NCI-H1436 (cell line): ENCODE results near the gene IRX3.
"Not testable (repeated sequence)": the region's sequence is repeated elsewhere in the genome, so short reads cannot be mapped to it uniquely, and the experiment has no call there.

Experiments
- DNase-seq: peaks from one replicate; lab custom pipeline; 2025; lab: John Stamatoyannopoulos, UW

Gene IRX3

GRCh38 chr16:54275956-54276355 lies 10.6 kb downstream of the IRX3 start:
- no peak for DNase-seq

DNA sequence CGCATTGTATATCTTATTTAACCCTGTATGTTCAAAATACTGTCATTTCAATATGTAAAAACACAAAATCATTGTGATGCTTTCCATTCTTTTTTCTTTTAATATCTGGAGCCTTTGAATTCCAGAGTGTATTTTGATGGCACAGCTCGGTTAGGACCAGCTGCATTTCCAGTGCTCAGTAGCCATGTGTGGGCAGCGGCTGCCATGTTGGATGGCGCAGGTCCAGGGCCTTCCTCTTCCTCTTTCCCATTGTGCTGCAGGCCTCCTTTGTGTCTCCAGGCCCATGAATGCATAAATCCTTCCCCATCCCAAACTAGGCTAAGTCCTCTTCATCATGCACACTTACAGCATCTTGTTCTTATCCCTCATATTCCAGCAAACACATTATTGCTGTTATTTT lies 13.0 kb downstream of the IRX3 start:
- no peak for DNase-seq

DNA sequence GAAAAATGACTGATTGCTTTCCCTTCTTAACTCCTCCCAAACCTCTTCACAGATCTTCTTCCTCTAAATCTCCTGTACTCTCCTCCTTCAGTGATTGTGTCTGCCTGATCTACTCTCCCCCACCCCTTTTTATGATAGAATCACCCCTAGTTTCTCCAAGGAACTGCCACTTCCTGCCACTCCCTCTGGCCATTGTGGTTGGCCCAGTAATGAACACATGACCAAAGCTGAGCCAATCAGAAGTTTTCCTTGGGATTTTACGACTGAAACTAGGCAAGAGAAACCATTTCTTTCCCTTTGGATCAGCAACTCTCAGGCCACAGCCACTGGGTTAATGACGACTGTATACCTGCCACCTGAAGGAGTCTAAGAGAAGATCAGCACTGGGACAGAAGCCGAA lies 15.9 kb downstream of the IRX3 start:
- no peak for DNase-seq

DNA sequence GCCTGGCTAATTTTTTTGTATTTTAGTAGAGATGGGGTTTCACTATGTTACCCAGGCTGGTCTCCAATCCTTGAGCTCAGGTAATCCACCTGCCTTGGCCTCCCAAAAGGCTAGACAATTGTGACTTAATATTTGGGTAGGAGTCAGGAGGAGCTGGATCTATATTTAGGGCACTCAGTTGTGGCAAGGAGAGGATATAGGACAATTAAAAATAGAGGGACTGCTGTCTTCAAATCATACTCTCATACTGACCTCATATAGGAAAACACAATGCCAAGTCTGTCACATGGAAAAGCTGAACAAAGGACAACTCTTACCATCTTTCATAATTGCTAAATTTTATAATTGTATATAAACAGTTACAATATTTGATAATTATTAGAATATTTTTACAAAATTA lies 17.1 kb downstream of the IRX3 start:
- DNase-seq, result no peak

DNA sequence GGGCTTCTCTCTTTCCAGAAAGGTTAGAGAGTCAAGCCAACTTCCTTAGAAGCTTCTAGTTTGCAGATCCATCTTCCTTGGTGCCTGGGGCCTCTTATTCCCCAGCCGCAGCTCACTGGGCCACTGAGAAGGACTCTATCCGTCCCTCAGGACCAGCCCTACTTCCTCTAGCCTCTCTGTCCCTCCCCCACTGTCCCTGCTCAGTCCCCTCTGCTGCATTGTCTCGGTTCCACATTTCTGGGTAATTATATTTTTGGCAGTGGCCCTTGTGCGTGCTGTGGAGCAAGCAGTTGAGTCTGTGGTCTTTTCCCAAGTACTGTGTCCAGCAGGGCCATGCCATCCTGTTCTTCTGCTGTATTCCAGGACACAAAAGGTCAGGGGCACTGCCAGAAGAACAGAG lies 17.8 kb downstream of the IRX3 start:
- no peak for DNase-seq

- DNase-seq, result no peak
Observed at GRCh38 chr16:54268340-54268739, 18.2 kb downstream of the IRX3 start.

GRCh38 chr16:54266363-54266955 lies 20.1 kb downstream of the IRX3 start:
- no peak for DNase-seq

DNA sequence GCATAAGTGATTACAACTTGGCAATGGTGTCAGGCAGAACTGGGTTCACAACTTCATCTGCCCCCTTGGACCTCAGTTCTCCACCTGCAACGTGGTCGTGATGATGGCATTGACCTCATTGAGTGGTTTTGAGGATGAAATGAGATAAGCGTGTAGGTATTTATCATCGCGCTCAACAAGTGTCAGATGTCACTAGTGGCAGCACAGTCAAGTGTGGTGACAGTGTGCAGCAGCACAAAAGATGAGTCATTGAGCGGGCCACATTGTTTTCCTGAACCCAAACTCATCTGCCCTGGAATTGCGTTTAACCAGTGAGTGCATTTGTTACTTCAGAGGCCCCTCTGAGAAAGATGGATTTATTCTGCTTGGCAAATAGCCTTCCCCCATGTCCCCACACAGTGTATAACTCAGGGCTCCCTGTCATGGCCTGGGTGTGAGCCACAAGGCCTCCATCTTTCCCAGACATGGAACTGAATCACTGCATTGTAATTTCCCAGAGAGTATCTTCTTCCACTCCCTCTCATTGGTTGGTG lies 20.9 kb downstream of the IRX3 start:
- no peak for DNase-seq

DNA sequence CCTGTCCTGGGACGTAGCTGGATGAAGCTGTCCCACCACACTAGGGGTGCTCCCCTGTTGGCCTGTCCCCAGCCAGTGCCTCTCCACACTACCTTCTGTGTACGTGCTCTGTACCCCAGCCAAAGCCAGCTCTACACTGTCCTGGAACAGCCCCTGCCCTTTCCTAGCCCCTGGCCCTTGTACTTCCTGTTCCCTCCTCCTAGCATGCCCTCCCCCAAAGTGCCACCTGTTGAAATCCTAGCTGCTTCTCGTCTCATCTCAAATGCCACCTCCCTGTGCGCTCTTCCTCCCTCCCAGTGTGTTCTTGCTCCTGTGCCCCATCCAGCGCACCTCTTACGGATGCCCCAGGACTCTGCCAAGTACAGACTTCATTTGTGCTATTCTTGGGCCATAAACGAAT lies 33.5 kb downstream of the IRX3 start:
- no peak for DNase-seq

DNA sequence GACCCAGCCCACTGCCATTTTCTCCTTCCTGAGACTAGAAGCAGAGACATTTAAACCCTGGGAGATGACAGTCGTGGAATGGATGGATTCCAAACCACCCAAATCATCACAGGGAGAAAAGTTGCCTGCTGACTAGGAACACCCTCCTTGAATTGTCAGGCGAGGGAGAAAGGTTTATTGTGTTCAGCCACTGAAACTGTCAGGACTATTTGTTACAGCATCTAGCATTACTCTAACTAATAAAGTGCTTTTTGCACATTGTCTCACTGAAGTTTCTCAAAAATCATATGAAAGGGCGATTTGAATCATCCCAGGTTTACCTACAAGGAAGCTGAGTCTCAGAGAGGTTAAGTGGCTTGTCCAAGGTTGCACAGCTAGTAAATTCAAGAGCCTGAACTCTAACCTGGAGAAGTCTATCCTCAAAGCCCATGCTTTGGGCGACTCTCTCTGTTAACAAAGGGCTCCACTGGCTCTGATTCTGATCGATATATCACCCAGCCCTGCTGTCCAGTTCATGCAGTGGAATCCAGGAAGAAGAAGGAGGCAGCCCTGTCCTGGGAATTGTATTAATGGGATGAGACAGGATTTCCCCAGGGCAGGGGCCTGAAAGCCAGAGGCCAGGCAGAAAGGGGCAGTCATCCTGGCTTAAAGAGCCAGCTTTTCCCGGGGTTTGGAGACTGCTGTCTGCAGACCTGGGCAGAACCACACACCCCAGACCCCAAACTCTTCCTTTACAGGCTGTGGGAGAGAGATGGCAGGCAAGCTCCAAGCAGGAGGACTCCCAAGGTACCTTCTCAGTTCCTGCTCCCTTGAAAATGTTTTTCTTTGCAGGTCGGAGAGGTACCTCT lies 37.5 kb downstream of the IRX3 start:
- no peak for DNase-seq

DNA sequence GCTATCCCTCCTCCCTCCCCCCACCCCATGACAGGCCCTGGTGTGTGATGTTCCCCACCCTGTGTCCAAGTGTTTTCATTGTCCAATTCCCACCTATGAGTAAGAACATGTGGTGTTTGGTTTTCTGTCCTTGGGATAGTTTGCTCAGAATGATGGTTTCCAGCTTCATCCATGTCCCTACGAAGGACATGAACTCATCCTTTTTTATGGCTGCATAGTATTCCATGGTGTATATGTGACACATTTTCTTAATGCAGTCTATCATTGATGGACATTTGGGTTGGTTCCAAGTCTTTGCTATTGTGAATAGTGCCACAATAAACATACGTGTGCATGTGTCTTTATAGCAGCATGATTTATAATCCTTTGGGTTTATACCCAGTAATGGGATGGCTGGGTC lies 38.9 kb downstream of the IRX3 start:
- DNase-seq, result not testable (repeated sequence)

GRCh38 chr16:54246454-54246821 lies 40.1 kb downstream of the IRX3 start:
- no peak for DNase-seq

GRCh38 chr16:54245788-54246453 lies 40.7 kb downstream of the IRX3 start:
- no peak for DNase-seq

DNA sequence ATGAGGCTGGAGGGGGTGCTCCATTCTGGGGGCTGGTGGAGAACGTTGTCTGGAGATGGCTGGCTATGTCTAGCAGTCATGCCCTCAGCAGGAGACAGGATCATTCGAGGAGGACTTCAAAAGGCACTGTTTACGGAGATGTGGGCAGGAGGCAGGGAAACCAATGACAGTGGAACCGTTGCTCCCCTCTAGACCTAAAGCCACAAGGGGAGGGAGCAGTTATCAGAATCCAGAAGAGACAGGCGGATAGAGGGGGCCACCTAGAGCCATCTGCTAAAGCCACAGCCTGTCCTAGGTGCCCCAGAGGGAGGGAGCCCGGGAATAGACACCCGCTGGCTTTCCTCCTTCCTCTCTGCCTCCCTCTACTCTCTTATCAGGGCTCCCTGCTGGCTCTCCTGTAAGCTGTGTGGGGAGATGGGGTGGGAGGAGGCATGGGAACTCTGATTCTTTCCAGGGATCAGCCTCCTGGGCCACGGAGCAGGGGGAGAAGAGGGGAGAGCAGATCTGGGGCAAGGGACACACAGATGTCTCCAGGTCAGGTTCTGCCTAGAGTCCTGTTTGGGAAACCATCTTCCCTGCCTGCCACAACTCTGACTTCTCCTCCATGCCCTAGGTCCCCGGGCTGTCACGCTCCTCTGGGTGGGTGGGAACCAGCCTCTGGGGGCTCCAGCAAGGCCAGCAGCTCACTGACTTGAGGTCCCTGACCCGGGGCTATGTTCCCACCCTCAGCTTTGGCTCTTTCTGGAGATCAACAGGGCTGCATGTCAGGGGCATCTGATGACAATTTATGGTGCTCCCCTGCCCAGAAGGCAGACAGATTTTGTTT lies 42.3 kb downstream of the IRX3 start:
- no peak for DNase-seq

DNA sequence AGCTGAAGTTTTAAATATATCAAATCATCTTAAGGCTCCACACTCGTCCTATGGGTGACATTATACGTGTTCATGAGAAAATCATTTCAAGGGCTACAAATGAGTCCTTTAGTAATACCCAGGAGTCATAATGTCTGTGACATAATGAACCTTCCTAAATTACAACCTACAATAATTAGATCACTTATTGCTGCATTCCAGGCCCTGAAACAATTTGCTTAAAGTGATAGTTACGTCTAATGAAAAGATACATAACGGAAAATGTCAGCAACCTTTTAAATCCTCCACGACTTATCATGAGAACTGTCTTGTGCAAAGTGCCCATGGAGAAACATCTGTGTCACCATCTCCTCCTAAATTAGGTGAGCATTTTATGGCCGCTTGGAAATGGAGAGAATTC lies 43.4 kb downstream of the IRX3 start:
- DNase-seq, result peak; percentile 4

DNA sequence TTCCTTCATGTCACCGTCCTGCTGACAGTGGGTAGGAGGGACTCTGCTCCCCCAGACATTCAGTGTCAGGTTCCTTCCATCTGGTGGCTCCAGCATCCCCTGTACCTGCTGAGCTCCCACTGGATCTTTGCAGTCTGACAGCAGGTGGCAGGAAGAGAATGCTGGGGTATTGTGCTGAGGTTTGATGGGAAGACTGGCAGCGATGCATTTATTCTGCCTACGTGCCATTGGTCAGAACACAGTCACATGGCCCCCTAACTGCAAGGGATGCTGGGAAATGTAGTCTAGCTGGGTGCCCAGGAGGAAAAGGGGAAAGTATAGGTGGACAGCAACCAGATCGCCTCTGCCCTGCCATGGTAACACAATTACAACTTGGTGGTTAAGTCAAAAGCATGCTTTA lies 44.4 kb downstream of the IRX3 start:
- peak; percentile 34 for DNase-seq

DNA sequence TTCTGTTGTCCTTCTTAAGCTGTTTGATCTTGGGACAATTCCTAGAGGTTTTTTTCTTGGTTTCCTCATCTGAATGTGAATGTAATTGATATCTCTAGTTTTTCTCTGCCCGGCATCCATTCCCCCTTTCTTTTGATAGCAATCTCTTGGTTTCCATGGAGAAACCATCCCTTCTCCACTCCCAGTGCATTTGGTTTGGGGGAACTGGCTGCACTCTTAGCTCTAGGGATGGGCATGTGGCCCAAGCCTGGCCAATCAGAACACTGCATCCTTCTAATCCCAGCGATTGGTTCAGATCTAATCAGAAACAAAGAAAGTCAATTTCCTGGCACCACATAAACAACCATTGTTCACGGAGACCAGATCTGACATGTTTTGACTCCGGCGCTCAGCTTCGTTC lies 45.1 kb downstream of the IRX3 start:
- DNase-seq, result no peak

GRCh38 chr16:54240271-54241129 lies 46.1 kb downstream of the IRX3 start:
- no peak for DNase-seq

- no peak for DNase-seq
Observed at GRCh38 chr16:54239456-54239855, 47.1 kb downstream of the IRX3 start.

DNA sequence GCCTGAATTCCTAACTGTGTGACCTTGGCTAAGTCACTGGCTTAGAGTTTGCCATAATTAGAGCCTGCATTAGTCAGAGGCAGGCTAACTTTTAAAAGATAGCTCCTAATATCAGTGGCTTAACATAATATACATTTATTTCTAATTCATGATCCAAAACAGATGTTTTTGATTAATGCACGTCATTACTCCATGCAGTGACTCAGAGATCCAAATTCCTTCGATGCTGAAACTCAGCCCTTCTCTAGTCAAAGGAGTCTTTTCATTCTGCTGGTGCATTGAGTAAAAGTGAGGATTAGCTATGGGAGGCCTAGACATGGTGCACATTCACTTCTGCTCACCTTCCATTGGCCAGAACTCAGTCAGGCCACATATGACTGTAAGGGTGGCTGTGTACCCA lies 49.8 kb downstream of the IRX3 start:
- no peak for DNase-seq

- no peak for DNase-seq
Observed at GRCh38 chr16:54233615-54234014, 53.0 kb downstream of the IRX3 start.
